IPS DF 6.9 (cell line): Measurements from ENCODE around the gene KRTAP13-4.

Experiments used
- DNase-seq: peaks from one replicate; pipeline ENCODE4 v3.0.0-alpha.2; 2013; ENCODE audit warnings: low read depth, low spot score
- H3K27ac ChIP-seq: one replicate; pipeline ENCODE4 v1.5.1; 2013; ENCODE audit warnings: low read length, control low read depth
- H3K27me3 ChIP-seq: 2 replicates; pipeline ENCODE4 v1.6.1; 2013; ENCODE audit warnings: mild to moderate bottlenecking, low read length; ENCODE audit not compliant: control insufficient read depth, insufficient read depth
- H3K36me3 ChIP-seq: 2 replicates; pipeline ENCODE4 v1.6.1; 2013; ENCODE audit warnings: low read length; ENCODE audit not compliant: control insufficient read depth, insufficient read depth
- H3K4me1 ChIP-seq: 2 replicates; pipeline ENCODE4 v1.6.1; 2013; ENCODE audit warnings: low read length; ENCODE audit not compliant: control insufficient read depth, insufficient read depth
- H3K4me3 ChIP-seq: 2 replicates; pipeline ENCODE4 v1.5.1; 2013; ENCODE audit warnings: mild to moderate bottlenecking, low read length
- H3K9me3 ChIP-seq: 2 replicates; pipeline ENCODE4 v1.6.1; 2013; ENCODE audit warnings: low read length, inconsistent platforms; ENCODE audit not compliant: control insufficient read depth, insufficient read depth
- WGBS: extraction: QIAGEN DNeasy Blood & Tissue Kit; methylation state at CpG from one replicate; pipeline ENCODE4 v1.1.7; 2013; ENCODE audit warnings: mixed read lengths, missing lambda C conversion rate; ENCODE audit not compliant: insufficient read length, insufficient coverage; 5-methylcytosine and 5-hydroxymethylcytosine counted together

Gene KRTAP13-4, protein sequence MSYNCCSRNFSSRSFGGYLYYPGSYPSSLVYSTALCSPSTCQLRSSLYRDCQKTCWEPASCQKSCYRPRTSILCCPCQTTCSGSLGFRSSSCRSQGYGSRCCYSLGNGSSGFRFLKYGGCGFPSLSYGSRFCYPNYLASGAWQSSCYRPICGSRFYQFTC

DNA sequence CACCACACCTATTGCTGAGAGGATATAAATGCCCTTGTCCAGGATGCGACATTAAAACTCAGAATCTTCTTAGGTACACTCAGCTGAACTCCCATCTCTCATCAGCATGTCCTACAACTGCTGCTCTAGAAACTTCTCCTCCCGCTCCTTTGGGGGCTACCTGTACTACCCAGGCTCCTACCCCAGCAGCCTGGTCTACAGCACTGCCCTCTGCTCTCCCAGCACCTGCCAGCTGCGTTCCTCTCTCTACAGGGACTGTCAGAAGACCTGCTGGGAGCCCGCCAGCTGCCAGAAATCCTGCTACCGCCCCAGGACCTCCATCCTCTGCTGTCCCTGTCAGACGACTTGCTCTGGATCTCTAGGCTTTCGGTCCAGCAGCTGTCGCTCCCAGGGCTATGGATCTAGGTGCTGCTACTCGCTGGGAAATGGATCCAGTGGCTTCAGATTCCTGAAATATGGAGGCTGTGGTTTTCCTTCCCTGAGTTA lies at the start of gene KRTAP13-4:
Gene KRTAP13-4 (plus strand): TSS at position 51 of the 486 bp plus-strand sequence. CDS start 56 bp downstream, at position 107.
- no peak within 1 kb of the TSS for H3K4me3 ChIP-seq
- H3K9me3 ChIP-seq: peaks cover 9% of the 10 kb centered on the region
- no CpG with 5 or more reads among the region's 9 CpGs for WGBS
- DNase-seq: no peak
- H3K27ac ChIP-seq: no peak within 1 kb of the TSS
- H3K27me3 ChIP-seq: no peaks in the 10 kb centered on the region
- no peaks in the 10 kb centered on the region; the same call in 1 of the 2 replicates for H3K36me3 ChIP-seq
- H3K4me1 ChIP-seq: no peaks in the 10 kb centered on the region

DNA sequence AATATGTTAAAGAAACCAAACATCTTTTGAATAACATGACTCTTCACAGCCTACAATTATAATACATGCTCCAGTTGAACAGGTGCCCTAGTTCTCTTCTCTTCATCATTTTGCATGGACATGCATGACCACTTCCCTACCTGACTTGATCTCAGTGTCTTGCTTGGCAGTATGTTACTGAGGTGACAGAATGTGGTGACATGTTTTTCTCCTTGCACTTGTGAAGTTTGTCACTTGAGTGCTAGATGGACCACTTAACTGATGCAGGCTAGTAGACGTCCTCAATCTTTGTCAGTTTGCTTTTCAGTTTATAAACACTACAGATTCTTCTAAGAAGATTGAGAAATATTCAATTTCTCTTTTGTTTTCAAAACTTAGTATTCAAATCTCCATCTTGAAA lies 47.8 kb upstream of the KRTAP13-4 start:
- Histone ChIP-seq H3K27me3 (no peaks in the 10 kb centered on the region), H3K36me3 (no peaks in the 10 kb centered on the region), H3K4me3 (no peak overlapping the region), H3K9me3 (peaks cover 6% of the 10 kb centered on the region), H3K27ac (no peak overlapping the region), H3K4me1 (no peaks in the 10 kb centered on the region)
- no peak for DNase-seq
- no CpG with 5 or more reads among the region's 1 CpG for WGBS

DNA sequence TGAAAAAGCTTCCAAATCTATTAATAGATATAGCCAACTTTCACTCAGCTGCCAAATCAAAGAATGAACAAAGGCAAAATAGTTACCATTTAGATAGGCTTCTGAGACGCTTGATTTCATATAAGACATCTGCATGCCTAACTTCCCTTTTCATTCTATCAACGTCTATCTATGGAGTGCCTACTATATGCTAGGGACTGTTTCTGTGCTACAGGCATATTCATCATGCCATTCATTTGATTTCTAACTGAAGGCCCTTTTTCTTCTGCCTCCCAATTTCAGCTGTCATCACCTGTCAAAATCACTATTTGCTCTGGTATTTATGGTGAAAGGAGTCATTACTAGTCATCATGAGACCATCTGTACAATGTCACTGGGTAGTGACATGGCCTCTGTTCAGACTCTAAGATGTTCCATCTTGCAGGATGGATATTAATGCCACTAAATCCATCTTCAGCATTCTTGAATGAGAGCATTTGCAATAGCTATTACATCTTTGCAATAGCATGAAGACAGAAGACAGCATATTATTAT lies 38.5 kb upstream of the KRTAP13-4 start:
- Histone ChIP-seq H3K27me3 (no peaks in the 10 kb centered on the region), H3K9me3 (peaks cover 17% of the 10 kb centered on the region), H3K4me3 (no peak overlapping the region), H3K27ac (no peak overlapping the region), H3K36me3 (no peaks in the 10 kb centered on the region), H3K4me1 (no peaks in the 10 kb centered on the region)
- WGBS: no CpG with 5 or more reads among the region's 2 CpGs
- no peak for DNase-seq

DNA sequence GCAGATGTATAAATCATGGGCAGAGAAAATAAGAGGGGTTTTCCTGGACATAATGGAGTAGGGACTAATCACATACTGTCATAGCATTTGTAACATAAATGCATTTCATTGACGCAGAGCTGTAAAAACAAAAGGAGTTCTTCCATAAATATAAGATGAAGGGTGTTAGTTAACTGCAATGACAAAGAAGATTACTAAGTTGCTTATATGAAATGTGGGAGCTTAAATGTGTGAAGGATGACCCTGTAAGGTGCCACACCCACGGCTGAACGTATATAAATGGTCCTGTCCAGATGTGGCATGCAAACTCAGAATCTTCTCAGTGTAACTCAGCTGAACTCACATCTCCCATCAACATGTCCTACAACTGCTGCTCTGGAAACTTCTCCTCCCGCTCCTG lies 34.3 kb upstream of the KRTAP13-4 start, which contains the start of gene KRTAP13-1:
Gene KRTAP13-1 (plus strand): TSS at position 301 of the 400 bp plus-strand sequence. CDS start 56 bp downstream, at position 357.
- no peaks in the 10 kb centered on the region for H3K4me1 ChIP-seq
- no CpG with 5 or more reads among the region's 4 CpGs for WGBS
- no peaks in the 10 kb centered on the region for H3K36me3 ChIP-seq
- peaks cover 10% of the 10 kb centered on the region for H3K9me3 ChIP-seq
- DNase-seq: no peak
- no peak within 1 kb of the TSS for H3K27ac ChIP-seq
- no peaks in the 10 kb centered on the region for H3K27me3 ChIP-seq
- H3K4me3 ChIP-seq: no peak within 1 kb of the TSS

DNA sequence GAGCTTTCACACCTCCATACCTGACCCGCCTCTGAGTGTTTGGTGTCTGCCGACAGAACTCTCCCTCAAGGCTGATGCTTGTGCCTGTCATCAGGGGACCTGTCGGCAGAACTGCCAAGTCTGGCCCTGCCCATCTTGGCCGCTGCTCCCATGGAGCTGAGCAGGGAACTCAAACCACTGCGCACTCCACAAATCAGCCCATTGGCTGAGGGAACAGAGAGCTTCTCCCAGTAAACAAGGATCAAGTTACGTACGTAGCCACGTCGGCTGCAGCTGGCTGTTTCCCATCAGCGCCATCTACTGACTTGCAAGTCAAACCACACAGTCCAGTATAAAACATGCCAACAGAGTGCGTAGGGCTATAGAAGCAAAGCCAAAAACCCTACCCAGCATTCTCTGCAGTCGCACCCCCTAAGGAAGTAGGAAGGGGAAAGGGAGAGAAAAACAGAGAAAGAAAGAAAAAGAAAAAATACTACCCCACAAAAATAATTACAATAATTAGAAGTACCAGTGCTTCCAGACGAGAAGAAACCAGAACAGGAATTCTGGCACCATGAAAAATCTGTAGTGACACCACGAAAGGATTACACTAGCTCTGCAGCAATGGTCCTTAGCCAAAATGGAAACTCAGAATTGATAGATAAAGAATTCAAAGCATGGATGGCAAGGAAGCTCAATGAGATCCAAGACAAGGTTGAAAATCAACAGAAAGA lies 21.1 kb upstream of the KRTAP13-4 start:
- DNase-seq: peak; percentile 11
- no peaks in the 10 kb centered on the region for H3K36me3 ChIP-seq
- no peaks in the 10 kb centered on the region for H3K27me3 ChIP-seq
- no peak overlapping the region for H3K27ac ChIP-seq
- peaks cover 5% of the 10 kb centered on the region for H3K9me3 ChIP-seq
- no peaks in the 10 kb centered on the region for H3K4me1 ChIP-seq
- no peak overlapping the region for H3K4me3 ChIP-seq
- WGBS: no CpG with 5 or more reads among the region's 14 CpGs

DNA sequence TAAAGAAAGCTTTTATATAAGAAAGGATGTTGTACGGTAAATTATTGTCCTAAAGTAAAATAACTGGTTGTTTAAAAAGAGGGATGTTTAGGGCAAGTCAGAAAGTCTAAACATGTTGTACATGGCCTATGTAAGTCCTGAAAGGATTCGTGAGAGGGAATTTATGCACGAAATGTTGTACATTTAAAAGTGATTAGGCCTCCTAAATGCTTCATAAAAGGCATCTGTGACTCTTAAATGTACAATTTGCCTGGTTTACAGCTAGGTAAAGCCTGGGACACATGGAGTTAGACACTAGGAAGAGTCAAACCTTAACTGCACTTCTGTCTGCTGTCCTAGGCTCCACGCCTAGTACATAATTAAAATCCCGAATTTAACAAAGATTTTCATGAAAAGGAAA lies 14.0 kb upstream of the KRTAP13-4 start:
- no peaks in the 10 kb centered on the region for H3K27me3 ChIP-seq
- H3K36me3 ChIP-seq: no peaks in the 10 kb centered on the region
- no peaks in the 10 kb centered on the region for H3K4me1 ChIP-seq
- no peak overlapping the region for H3K27ac ChIP-seq
- DNase-seq: no peak
- no peak overlapping the region for H3K4me3 ChIP-seq
- peaks cover 2% of the 10 kb centered on the region for H3K9me3 ChIP-seq
- WGBS: no CpG with 5 or more reads among the region's 5 CpGs

DNA sequence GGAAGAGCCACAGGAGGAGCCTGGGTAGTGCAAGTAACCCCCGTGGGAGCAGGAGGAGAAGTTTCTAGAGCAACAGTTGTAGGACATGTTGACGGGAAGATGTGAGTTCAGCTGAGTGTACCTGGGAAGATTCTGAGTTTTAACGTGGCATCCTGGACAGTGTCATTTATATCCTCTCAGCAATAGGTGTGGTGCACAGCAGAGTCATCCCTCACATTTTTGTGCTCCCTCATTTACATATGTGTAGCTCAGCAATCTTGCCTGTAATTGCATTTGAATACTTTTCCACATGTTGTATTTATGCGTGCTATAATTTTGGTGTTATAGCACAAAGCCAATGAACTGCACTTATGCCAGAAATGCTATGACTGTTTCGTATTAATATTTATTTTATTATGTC lies 4.2 kb upstream of the KRTAP13-4 start, which contains the start of gene KRTAP13-3:
Gene KRTAP13-3 (minus strand): TSS at position 101 of the 400 bp plus-strand sequence. CDS start 14 bp downstream, at position 87.
- no peaks in the 10 kb centered on the region for H3K27me3 ChIP-seq
- H3K4me3 ChIP-seq: no peak within 1 kb of the TSS
- H3K36me3 ChIP-seq: no peaks in the 10 kb centered on the region; the same call in 1 of the 2 replicates
- WGBS: no CpG with 5 or more reads among the region's 5 CpGs
- H3K9me3 ChIP-seq: peaks cover 8% of the 10 kb centered on the region
- no peak within 1 kb of the TSS for H3K27ac ChIP-seq
- DNase-seq: no peak
- H3K4me1 ChIP-seq: no peaks in the 10 kb centered on the region

DNA sequence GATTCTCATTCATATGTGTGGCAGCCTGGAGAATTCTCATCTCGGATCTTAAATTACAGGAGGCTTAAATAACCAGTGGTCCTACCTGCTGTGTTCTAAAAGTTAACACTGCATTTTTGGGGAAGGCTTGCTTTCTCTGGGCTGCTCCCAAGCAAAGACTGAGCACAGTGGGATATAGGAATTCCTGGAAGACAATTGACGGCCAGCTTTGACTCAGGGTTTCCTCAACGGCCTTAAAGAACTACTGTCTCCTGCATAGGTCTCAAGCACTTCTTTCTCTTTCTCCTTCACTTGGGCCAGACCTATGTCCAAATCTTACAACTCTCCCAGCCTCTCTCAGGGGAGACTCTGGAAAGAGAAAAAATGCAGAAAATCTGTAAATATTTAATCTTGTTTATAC lies 3.3 kb upstream of the KRTAP13-4 start:
- Histone ChIP-seq H3K4me1 (no peaks in the 10 kb centered on the region), H3K4me3 (no peak overlapping the region), H3K36me3 (no peaks in the 10 kb centered on the region; the same call in 1 of the 2 replicates), H3K9me3 (peaks cover 6% of the 10 kb centered on the region), H3K27ac (no peak overlapping the region), H3K27me3 (no peaks in the 10 kb centered on the region)
- no peak for DNase-seq
- WGBS: no CpG with 5 or more reads among the region's 3 CpGs

DNA sequence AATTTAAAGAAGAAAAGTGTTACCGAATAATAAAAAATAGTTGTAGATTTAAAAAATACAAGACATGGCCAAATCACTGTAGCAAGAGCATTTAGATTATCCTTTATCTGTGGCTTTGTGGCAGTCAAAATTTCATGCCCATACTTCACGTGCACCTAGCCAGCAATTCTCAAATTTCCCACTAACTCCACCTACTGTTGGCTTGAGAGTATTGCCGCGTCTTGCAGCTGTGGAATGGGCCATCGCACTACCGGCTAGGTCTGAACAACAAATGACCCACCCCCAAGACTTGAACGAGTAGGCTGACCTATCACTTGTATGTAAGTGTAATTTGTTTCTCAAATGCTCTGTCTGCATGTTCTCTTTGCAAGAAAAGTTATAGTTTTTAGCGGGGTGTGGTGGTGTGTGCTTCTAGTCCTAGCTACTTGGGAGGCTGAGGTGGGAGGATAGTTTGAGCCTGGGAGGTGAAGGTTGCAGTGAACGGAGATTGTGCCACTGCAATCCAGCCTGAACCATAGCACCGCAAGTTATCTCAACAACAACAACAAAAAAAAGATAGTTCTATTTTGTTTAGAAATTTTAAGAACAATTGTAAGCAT lies 4.1 kb downstream of the KRTAP13-4 start:
- no CpG with 5 or more reads among the region's 10 CpGs for WGBS
- Histone ChIP-seq H3K4me3 (no peak overlapping the region), H3K4me1 (no peaks in the 10 kb centered on the region), H3K27ac (no peak overlapping the region), H3K36me3 (no peaks in the 10 kb centered on the region; the same call in 1 of the 2 replicates), H3K27me3 (no peaks in the 10 kb centered on the region), H3K9me3 (peaks cover 9% of the 10 kb centered on the region)
- DNase-seq: peak; percentile 7

DNA sequence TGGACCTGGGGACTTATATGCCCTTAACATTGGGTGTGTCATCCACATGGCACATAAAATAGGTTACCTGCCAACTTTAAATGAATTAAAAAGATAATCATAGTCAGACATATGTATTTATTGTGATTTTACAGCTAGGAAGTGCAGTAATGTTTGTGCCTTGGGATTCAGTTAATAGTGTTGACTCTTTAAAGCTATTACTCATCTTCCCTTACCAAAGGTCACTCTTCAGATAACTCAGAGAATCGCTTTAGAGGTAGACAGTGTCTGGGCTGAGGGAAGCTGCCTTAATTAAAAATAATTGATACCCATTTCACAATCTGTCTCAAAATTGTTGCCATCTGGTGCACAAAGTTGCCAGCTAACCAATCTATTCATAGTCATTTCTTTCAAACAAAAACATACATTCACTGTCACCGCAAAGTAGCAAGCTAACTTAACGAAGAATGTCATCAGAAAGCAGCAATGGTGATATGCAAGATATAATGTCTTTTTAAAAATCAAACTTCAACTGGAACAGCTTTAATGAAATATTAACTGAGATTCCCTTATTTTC lies 7.1 kb downstream of the KRTAP13-4 start:
- no CpG with 5 or more reads among the region's 3 CpGs for WGBS
- DNase-seq: no peak
- Histone ChIP-seq H3K36me3 (no peaks in the 10 kb centered on the region), H3K4me1 (no peaks in the 10 kb centered on the region), H3K4me3 (no peak overlapping the region), H3K27me3 (no peaks in the 10 kb centered on the region), H3K27ac (no peak overlapping the region), H3K9me3 (peaks cover 2% of the 10 kb centered on the region)
